H9 (cell line): ENCODE data around the gene BMP3. TPM values are rescaled to one million over a fixed set of nuclear protein-coding genes. Genes with fewer than 3 reads are reported as not detected.
"Not testable (repeated sequence)": the region's sequence is repeated elsewhere in the genome, so short reads cannot be mapped to it uniquely, and the experiment has no call there.

Experiments used
- DNase-seq: peaks from one replicate; pipeline ENCODE4 v3.0.0-alpha.2; 2017
- H2AFZ ChIP-seq: one replicate; pipeline ENCODE4 v1.6.1; 2013; ENCODE audit warnings: mild to moderate bottlenecking, low read length, control low read depth, moderate library complexity
- H2AK5ac ChIP-seq: 2 replicates; pipeline ENCODE4 v1.6.1; 2013; ENCODE audit warnings: low read length, control low read depth, mixed read lengths; ENCODE audit not compliant: insufficient read length
- H2BK120ac ChIP-seq: one replicate; pipeline ENCODE4 v1.6.1; 2013; ENCODE audit warnings: low read depth, mild to moderate bottlenecking, low read length, control low read depth, inconsistent platforms; ENCODE audit not compliant: poor library complexity, severe bottlenecking
- H2BK12ac ChIP-seq: 2 replicates; pipeline ENCODE4 v1.6.1; 2013; ENCODE audit warnings: low read length, control low read depth, mixed read lengths, low read depth; ENCODE audit not compliant: insufficient read length
- H2BK15ac ChIP-seq: 2 replicates; pipeline ENCODE4 v1.6.1; 2013; ENCODE audit warnings: low read depth, low read length, control low read depth
- H2BK20ac ChIP-seq: one replicate; pipeline ENCODE4 v1.6.1; 2013; ENCODE audit warnings: low read depth, mild to moderate bottlenecking, low read length, control low read depth, inconsistent platforms; ENCODE audit not compliant: poor library complexity, severe bottlenecking
- H2BK5ac ChIP-seq: 2 replicates; pipeline ENCODE4 v1.6.1; 2013; ENCODE audit warnings: low read length, control low read depth, mixed read lengths; ENCODE audit not compliant: insufficient read length
- H3K14ac ChIP-seq: 2 replicates; pipeline ENCODE4 v1.6.1; 2013; ENCODE audit warnings: low read length, control low read depth; ENCODE audit not compliant: insufficient read depth
- H3K18ac ChIP-seq: 2 replicates; pipeline ENCODE4 v1.6.1; 2013; ENCODE audit warnings: low read depth, mild to moderate bottlenecking, mixed read lengths, low read length, control low read depth; ENCODE audit not compliant: insufficient read length
- H3K23ac ChIP-seq: 2 replicates; pipeline ENCODE4 v1.6.1; 2013; ENCODE audit warnings: low read length, control low read depth, mixed read lengths, low read depth; ENCODE audit not compliant: insufficient read length
- H3K23me2 ChIP-seq: 2 replicates; pipeline ENCODE4 v1.6.1; 2013; ENCODE audit warnings: low read depth, mild to moderate bottlenecking, mixed read lengths, low read length, control low read depth; ENCODE audit not compliant: insufficient read length, poor library complexity, severe bottlenecking
- H3K27ac ChIP-seq: 2 replicates; pipeline ENCODE4 v1.5.1; 2013; ENCODE audit warnings: low read length, control low read depth, mixed read lengths, low read depth; ENCODE audit not compliant: insufficient read length
- H3K27me3 ChIP-seq: 2 replicates; pipeline ENCODE4 v1.6.1; 2013; ENCODE audit warnings: low read length, control low read depth, inconsistent platforms; ENCODE audit not compliant: insufficient read depth
- H3K4ac ChIP-seq: 2 replicates; pipeline ENCODE4 v1.6.1; 2013; ENCODE audit warnings: low read depth, mild to moderate bottlenecking, control low read depth, inconsistent platforms, low read length, moderate library complexity
- H3K4me1 ChIP-seq: 2 replicates; pipeline ENCODE4 v1.6.1; 2013; ENCODE audit warnings: low read length, control low read depth, inconsistent platforms; ENCODE audit not compliant: insufficient read depth
- H3K4me2 ChIP-seq: 2 replicates; pipeline ENCODE4 v1.6.1; 2013; ENCODE audit warnings: low read length, control low read depth, mixed read lengths; ENCODE audit not compliant: insufficient read length, insufficient read depth
- H3K56ac ChIP-seq: 2 replicates; pipeline ENCODE4 v1.6.1; 2013; ENCODE audit warnings: low read depth, mild to moderate bottlenecking, mixed read lengths, low read length, control low read depth; ENCODE audit not compliant: insufficient read length
- H3K79me1 ChIP-seq: 2 replicates; pipeline ENCODE4 v1.6.1; 2013; ENCODE audit warnings: low read depth, mild to moderate bottlenecking, moderate library complexity, low read length, control low read depth, inconsistent platforms; ENCODE audit not compliant: insufficient read depth, poor library complexity, severe bottlenecking
- H3K79me2 ChIP-seq: 2 replicates; pipeline ENCODE4 v1.6.1; 2013; ENCODE audit warnings: low read length, control low read depth, inconsistent platforms; ENCODE audit not compliant: insufficient read depth
- H3K9ac ChIP-seq: 2 replicates; pipeline ENCODE4 v1.6.1; 2013; ENCODE audit warnings: low read length, control low read depth, mixed read lengths; ENCODE audit not compliant: insufficient read length; ENCODE audit errors: extremely low read depth
- H3K9me3 ChIP-seq: one replicate; pipeline ENCODE4 v1.6.1; 2013; ENCODE audit warnings: low read depth, low read length, inconsistent platforms; ENCODE audit not compliant: control insufficient read depth
- H3T11ph ChIP-seq: one replicate; pipeline ENCODE4 v1.6.1; 2013; ENCODE audit warnings: mild to moderate bottlenecking, low read length, control low read depth, inconsistent platforms
- H4K20me1 ChIP-seq: one replicate; pipeline ENCODE4 v1.6.1; 2013; ENCODE audit not compliant: control insufficient read depth, insufficient read length, insufficient read depth
- H4K5ac ChIP-seq: 2 replicates; pipeline ENCODE4 v1.6.1; 2013; ENCODE audit warnings: low read depth, mild to moderate bottlenecking, mixed read lengths, low read length, control low read depth; ENCODE audit not compliant: insufficient read length
- H4K8ac ChIP-seq: replicated peaks from 2 replicates; pipeline ENCODE4 v1.6.1; 2013; ENCODE audit warnings: low read length, control low read depth, mixed read lengths, low read depth; ENCODE audit not compliant: insufficient read length
- H4K91ac ChIP-seq: 2 replicates; pipeline ENCODE4 v1.6.1; 2013; ENCODE audit warnings: low read depth, mild to moderate bottlenecking, moderate library complexity, mixed read lengths, low read length, control low read depth; ENCODE audit not compliant: insufficient read length
- H3K27ac Mint-ChIP-seq, 3 experiments: 2 replicates in 2 of 3; 3 replicates in 1 of 3; pipeline ENCODE4 v1.8.0; 2020 to 2021; ENCODE audit warnings: mixed read lengths in 3 of 3, mild to moderate bottlenecking in 1 of 3, moderate library complexity in 1 of 3
- H3K27me3 Mint-ChIP-seq: 2 replicates; pipeline ENCODE4 v1.8.0; 2021; ENCODE audit warnings: low read depth, mild to moderate bottlenecking, moderate library complexity, mixed read lengths
- H3K36me3 Mint-ChIP-seq, 3 experiments: 2 replicates in 2 of 3; 3 replicates in 1 of 3; pipeline ENCODE4 v1.8.0; 2020 to 2021; ENCODE audit warnings: low read depth in 3 of 3, mixed read lengths in 3 of 3; ENCODE audit not compliant: insufficient read depth in 1 of 3
- H3K4me1 Mint-ChIP-seq, 2 experiments: 2 replicates each; pipeline ENCODE4 v1.8.0; 2020; ENCODE audit warnings: mixed read lengths in 2 of 2
- H3K4me3 Mint-ChIP-seq, 2 experiments: 2 replicates in 1 of 2; 3 replicates in 1 of 2; pipeline ENCODE4 v1.8.0; 2020 to 2021; ENCODE audit warnings: mild to moderate bottlenecking in 2 of 2, mixed read lengths in 2 of 2, moderate library complexity in 1 of 2
- H3K9me3 Mint-ChIP-seq, 2 experiments: 2 replicates in 1 of 2; 3 replicates in 1 of 2; pipeline ENCODE4 v1.8.0; 2020; ENCODE audit warnings: mild to moderate bottlenecking in 2 of 2, mixed read lengths in 2 of 2, moderate library complexity in 1 of 2
- WGBS: extraction: QIAGEN DNeasy Blood & Tissue Kit; methylation state at CpG from one replicate; pipeline ENCODE4 v1.1.7; 2013; ENCODE audit warnings: missing lambda C conversion rate, low lambda C conversion rate, mixed read lengths; ENCODE audit not compliant: insufficient read length; ENCODE audit errors: extremely low coverage; 5-methylcytosine and 5-hydroxymethylcytosine counted together
- total RNA-seq: library from RNA; stranded (reverse); gene quantifications from 2 replicates; pipeline ENCODE4 v1.2.1, GENCODE V29; 2021
- TF ChIP-seq, protein P1 (sequence below): fragments of 200-600 bp; sonication (generic); conservative IDR thresholded peaks from 3 replicates; pipeline ENCODE4 v1.8.0; 2021; ENCODE audit warnings: antibody characterized with exemption, mild to moderate bottlenecking

The BMP3 gene
- total RNA-seq, 1 experiment from 2014 or later, result not detected

DNA sequence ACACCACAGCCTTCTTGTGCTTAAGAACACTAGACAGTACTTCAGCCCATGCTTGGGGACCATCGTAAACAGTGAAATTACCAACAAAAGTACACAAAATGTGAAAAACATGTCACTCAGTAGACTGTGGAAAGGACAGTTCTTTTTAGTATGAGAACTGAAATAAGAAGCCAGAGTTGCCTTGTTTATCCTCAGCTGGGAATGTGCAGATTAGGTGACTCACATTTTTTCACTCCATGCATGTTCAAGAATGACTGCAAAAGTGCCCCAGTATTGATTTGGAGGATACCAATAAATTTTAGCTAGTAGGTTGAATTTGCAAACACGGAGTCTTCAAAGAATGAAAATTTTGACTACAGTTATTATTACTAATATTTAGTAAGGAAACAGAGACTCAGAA lies 23.1 kb upstream of the BMP3 start:
- H2BK15ac ChIP-seq, result no peak overlapping the region

DNA sequence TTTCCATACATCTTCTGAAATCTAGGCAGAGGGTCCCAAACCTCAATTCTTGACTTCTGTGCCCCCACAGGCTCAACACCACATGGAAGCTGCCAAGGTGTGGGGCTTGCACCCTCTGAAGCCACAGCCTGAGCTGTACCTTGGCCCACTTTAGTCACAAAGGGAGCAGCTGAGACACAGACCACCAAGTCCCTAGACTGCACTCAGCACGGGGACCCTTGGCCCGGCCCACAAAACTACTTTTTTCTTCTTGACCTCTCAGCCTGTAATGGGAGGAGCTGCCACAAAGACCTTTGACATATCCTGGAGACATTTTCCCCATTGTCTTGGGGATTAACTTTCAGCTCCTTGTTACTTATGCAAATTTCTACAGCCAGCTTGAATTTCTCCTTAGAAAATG lies 13.9 kb upstream of the BMP3 start:
- Mint-ChIP-seq H3K9me3 (peaks cover 17 to 26% of the 10 kb centered on the region in 2 experiments), H3K36me3 (peaks cover 4 to 17% (median 12%) of the 10 kb centered on the region in 3 experiments; a peak in 6 of 7 replicates)
- H4K5ac ChIP-seq, H4K91ac ChIP-seq, H3K9ac ChIP-seq, H3K4ac ChIP-seq, H3K18ac ChIP-seq, H2BK12ac ChIP-seq, H2BK5ac ChIP-seq, H3K79me2 ChIP-seq, H2BK120ac ChIP-seq, H2AK5ac ChIP-seq, H3K4me1 ChIP-seq, H3K9me3 ChIP-seq, H3K23me2 ChIP-seq, H3T11ph ChIP-seq, H4K8ac ChIP-seq, DNase-seq, H2AFZ ChIP-seq, H3K4me2 ChIP-seq, H3K4me3 Mint-ChIP-seq, H3K4me1 Mint-ChIP-seq, H3K14ac ChIP-seq, H3K27ac ChIP-seq, H3K79me1 ChIP-seq, H3K27ac Mint-ChIP-seq, H3K56ac ChIP-seq, H4K20me1 ChIP-seq, H3K27me3 ChIP-seq, H2BK20ac ChIP-seq, H3K27me3 Mint-ChIP-seq, H3K23ac ChIP-seq, H2BK15ac ChIP-seq: not testable (repeated sequence)
- no CpG with 5 or more reads among the region's 2 CpGs for WGBS

More for the DNA sequence above, 23.1 kb upstream of the BMP3 start:
- no peak overlapping the region for H2AFZ ChIP-seq
- no peaks in the 10 kb centered on the region for H4K20me1 ChIP-seq
- H3K23ac ChIP-seq, result no peak overlapping the region
- Mint-ChIP-seq H3K27me3 (no peaks in the 10 kb centered on the region), H3K36me3 (peaks cover 0 to 6% (median 5%) of the 10 kb centered on the region in 3 experiments; a peak in 3 of 7 replicates), H3K9me3 (peaks cover 0 to 11% of the 10 kb centered on the region in 2 experiments; a peak in 3 of 5 replicates), H3K4me1 (peaks cover 5 to 10% of the 10 kb centered on the region in 2 experiments; a peak in 3 of 4 replicates), H3K27ac (no peak overlapping the region), H3K4me3 (no peak overlapping the region)
- no peak overlapping the region for H3K27ac ChIP-seq
- H4K91ac ChIP-seq, result no peak overlapping the region
- H3K23me2 ChIP-seq, result no peaks in the 10 kb centered on the region
- no peak overlapping the region for H3K56ac ChIP-seq
- no peak overlapping the region for H3K9ac ChIP-seq
- H4K8ac ChIP-seq, result no peak overlapping the region
- H3K4me2 ChIP-seq, result no peak overlapping the region
- no peak overlapping the region for H3K14ac ChIP-seq
- no CpG with 5 or more reads among the region's 2 CpGs for WGBS
- H2BK20ac ChIP-seq, result no peak overlapping the region
- H3K4ac ChIP-seq, result no peak overlapping the region
- H3K79me1 ChIP-seq, result no peaks in the 10 kb centered on the region
- H2BK120ac ChIP-seq, result no peak overlapping the region
- DNase-seq, result no peak
- no peaks in the 10 kb centered on the region for H3K9me3 ChIP-seq
- H3K18ac ChIP-seq, result no peak overlapping the region
- H2AK5ac ChIP-seq, result no peak overlapping the region
- no peaks in the 10 kb centered on the region for H3K27me3 ChIP-seq
- H3T11ph ChIP-seq, result no peak overlapping the region
- H3K79me2 ChIP-seq, result no peaks in the 10 kb centered on the region
- H2BK5ac ChIP-seq, result no peak overlapping the region
- TF ChIP-seq, protein P1, sequence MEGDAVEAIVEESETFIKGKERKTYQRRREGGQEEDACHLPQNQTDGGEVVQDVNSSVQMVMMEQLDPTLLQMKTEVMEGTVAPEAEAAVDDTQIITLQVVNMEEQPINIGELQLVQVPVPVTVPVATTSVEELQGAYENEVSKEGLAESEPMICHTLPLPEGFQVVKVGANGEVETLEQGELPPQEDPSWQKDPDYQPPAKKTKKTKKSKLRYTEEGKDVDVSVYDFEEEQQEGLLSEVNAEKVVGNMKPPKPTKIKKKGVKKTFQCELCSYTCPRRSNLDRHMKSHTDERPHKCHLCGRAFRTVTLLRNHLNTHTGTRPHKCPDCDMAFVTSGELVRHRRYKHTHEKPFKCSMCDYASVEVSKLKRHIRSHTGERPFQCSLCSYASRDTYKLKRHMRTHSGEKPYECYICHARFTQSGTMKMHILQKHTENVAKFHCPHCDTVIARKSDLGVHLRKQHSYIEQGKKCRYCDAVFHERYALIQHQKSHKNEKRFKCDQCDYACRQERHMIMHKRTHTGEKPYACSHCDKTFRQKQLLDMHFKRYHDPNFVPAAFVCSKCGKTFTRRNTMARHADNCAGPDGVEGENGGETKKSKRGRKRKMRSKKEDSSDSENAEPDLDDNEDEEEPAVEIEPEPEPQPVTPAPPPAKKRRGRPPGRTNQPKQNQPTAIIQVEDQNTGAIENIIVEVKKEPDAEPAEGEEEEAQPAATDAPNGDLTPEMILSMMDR, result no peak
- H3K4me1 ChIP-seq, result no peaks in the 10 kb centered on the region
- no peak overlapping the region for H4K5ac ChIP-seq
- no peak overlapping the region for H2BK12ac ChIP-seq
